Stomach (tissue), 9 donors: ENCODE measurements around the gene MRI1. TPM values are rescaled to one million over a fixed set of nuclear protein-coding genes. Genes with fewer than 3 reads are reported as not detected.

ENCODE experiments used
- DNase-seq, 2 donors: peaks; one replicate each; pipeline versions ENCODE4 v3.0.0 to v3.0.0-alpha.2; 2013 to 2019
- H3K27ac ChIP-seq, 5 donors: fragments of 200-600 bp in 4 of 5; sonication (generic) in 4 of 5; one replicate each; pipeline ENCODE4 v1.5.1; 2013 to 2019; ENCODE audit warnings: mild to moderate bottlenecking in 1 of 5, moderate library complexity in 1 of 5
- H3K27me3 ChIP-seq, 3 donors: fragments of 200-600 bp; sonication (generic); one replicate each; pipeline ENCODE4 v1.5.1; 2017 to 2019; ENCODE audit warnings: mixed run types in 1 of 3
- H3K36me3 ChIP-seq, 4 donors: fragments of 200-600 bp; sonication (generic); 1 replicate in 3 of 4; 2 replicates in 1 of 4; pipeline ENCODE4 v1.5.1; 2016 to 2019
- H3K4me1 ChIP-seq, 4 donors: fragments of 200-600 bp; sonication (generic); one replicate each; pipeline ENCODE4 v1.5.1; 2016 to 2019
- H3K4me3 ChIP-seq, 4 donors: fragments of 200-600 bp; sonication (generic) in 3 of 4; one replicate each; pipeline ENCODE4 v1.5.1; 2016 to 2019; ENCODE audit warnings: mild to moderate bottlenecking in 1 of 4
- H3K9me3 ChIP-seq, 4 donors: fragments of 200-600 bp; sonication (generic); one replicate each; pipeline ENCODE4 v1.5.1; 2016 to 2019
- EP300 ChIP-seq: sonication (generic); formaldehyde crosslinking; IDR thresholded peaks from one replicate; pipeline ENCODE4 v1.6.1; 2017; ENCODE audit warnings: antibody characterized with exemption
- POLR2A ChIP-seq, 4 donors: fragments of 450-650 bp; IDR thresholded peaks; one replicate each; pipeline ENCODE4 v1.6.1; 2016; ENCODE audit warnings: antibody characterized with exemption in 4 of 4, control low read depth in 2 of 4, mild to moderate bottlenecking in 1 of 4, moderate library complexity in 1 of 4
- POLR2AphosphoS5 ChIP-seq, 3 donors: sonication (generic); formaldehyde crosslinking; IDR thresholded peaks; one replicate each; pipeline ENCODE4 v1.6.1; 2016; ENCODE audit warnings: antibody characterized with exemption in 3 of 3
- WGBS, 5 donors: extraction: QIAGEN DNeasy Blood & Tissue Kit in 3 of 5; methylation state at CpG; one replicate each; pipeline versions ENCODE4 v1.1.5 to v1.1.7; 2013 to 2018; 5-methylcytosine and 5-hydroxymethylcytosine counted together
- intact Hi-C: fragments of 100-400 bp; cut with DNase I; formaldehyde crosslinking; loops from one replicate; pipeline ENCODE4 v1.15.1; 2023; ENCODE audit warnings: low total_unique reads
- polyA plus RNA-seq, 3 donors: library from polyadenylated mRNA; stranded (reverse); fragments of 200-250 nt; gene quantifications; one replicate each; pipeline ENCODE4 v1.2.3, GENCODE V29; 2013
- total RNA-seq, 5 donors: library from RNA; depleted of rRNA; stranded (reverse); fragments of >200 nt; gene quantifications; one replicate each; pipeline versions ENCODE4 v1.1.0 to v1.2.3, GENCODE V29; 2014 to 2016
- TF ChIP-seq, protein P1 (sequence below), 7 experiments: fragments of 450-650 bp in 4 of 7; fragments of 200-600 bp in 3 of 7; sonication (generic) in 3 of 7; IDR thresholded peaks; one replicate each; pipeline ENCODE4 v1.5.1; 2016 to 2019; ENCODE audit warnings: antibody characterized with exemption in 7 of 7, control low read depth in 2 of 7, mild to moderate bottlenecking in 1 of 7
- donor health status: healthy with polysubstance abuse.
- donor health status: Bipolar disorder and iron deficiency.
- donor health status: healthy.

The MRI1 gene
- total and polyA plus RNA-seq, 8 donors = 7.3 to 249 (median 36.4) TPM

DNA sequence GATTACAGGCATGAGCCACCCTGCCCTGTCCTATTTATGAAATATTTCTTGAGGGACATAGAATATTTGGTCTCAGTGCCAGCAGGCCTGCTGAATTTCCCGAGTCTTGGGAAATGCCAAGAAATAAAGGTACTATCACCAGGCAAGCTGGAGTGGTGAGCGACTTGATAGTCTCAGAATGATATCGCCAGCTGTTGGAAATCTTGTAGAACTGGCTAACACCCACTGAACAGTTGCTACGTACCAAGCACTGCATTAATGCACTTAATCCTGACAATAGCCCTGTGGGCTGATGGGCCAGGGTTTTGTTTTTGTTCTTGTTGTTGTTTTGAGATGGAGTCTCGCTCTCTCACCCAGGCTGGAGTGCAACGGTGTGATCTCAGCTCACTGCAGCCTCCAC is 42.2 kb upstream of the MRI1 start:
- no peak for DNase-seq
- no peaks in the 10 kb centered on the region for H3K9me3 ChIP-seq
- no peak for TF ChIP-seq POLR2AphosphoS5 (IDR thresholded peaks at IDR 0.05)
- TF ChIP-seq, protein P1, sequence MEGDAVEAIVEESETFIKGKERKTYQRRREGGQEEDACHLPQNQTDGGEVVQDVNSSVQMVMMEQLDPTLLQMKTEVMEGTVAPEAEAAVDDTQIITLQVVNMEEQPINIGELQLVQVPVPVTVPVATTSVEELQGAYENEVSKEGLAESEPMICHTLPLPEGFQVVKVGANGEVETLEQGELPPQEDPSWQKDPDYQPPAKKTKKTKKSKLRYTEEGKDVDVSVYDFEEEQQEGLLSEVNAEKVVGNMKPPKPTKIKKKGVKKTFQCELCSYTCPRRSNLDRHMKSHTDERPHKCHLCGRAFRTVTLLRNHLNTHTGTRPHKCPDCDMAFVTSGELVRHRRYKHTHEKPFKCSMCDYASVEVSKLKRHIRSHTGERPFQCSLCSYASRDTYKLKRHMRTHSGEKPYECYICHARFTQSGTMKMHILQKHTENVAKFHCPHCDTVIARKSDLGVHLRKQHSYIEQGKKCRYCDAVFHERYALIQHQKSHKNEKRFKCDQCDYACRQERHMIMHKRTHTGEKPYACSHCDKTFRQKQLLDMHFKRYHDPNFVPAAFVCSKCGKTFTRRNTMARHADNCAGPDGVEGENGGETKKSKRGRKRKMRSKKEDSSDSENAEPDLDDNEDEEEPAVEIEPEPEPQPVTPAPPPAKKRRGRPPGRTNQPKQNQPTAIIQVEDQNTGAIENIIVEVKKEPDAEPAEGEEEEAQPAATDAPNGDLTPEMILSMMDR (IDR thresholded peaks at IDR 0.05) = no peak
- no peak for TF ChIP-seq EP300
- H3K36me3 ChIP-seq = no peaks in the 10 kb centered on the region
- 79 to 86% (median 82%) methylated on average over 6 of the region's 6 CpGs for WGBS, 5 donors
- intact Hi-C loops = loop anchor here (5.0 kb wide), 1 partner anchor 130 kb away; no protein-coding TSS in a partner anchor
- no peak overlapping the region for H3K4me3 ChIP-seq
- H3K27me3 ChIP-seq = peaks cover 0 to 28% (median 6%) of the 10 kb centered on the region in 3 donors
- no peaks in the 10 kb centered on the region for H3K4me1 ChIP-seq
- no peak overlapping the region for H3K27ac ChIP-seq

DNA sequence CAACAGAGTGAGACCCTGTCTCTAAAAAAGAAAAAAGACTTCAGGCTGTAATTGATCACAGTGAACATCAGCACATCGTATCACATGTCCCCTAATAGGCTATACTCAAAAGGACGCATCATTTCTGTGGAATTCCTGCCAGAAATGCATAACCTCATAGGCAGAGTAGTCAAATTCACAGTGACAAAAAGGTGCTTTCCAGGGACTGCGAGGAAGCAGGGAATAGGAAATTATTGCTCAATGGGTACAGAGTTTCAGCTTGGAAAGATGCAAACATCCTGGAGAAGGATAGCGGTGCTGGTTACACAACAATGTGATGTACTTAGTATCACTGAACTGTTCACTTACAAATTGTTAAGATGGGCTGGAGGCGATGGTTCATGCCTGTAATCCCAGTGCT is 41.1 kb upstream of the MRI1 start:
- intact Hi-C loops = loop anchor here (5.0 kb wide), 1 partner anchor 131 kb away; no protein-coding TSS in a partner anchor
- peaks cover 0 to 23% (median 6%) of the 10 kb centered on the region in 3 donors for H3K27me3 ChIP-seq
- no peak overlapping the region for H3K4me3 ChIP-seq
- no peak for TF ChIP-seq POLR2AphosphoS5 (IDR thresholded peaks at IDR 0.05)
- H3K4me1 ChIP-seq = peaks cover 0 to 2% (median 0%) of the 10 kb centered on the region in 4 donors
- H3K36me3 ChIP-seq = no peaks in the 10 kb centered on the region
- H3K27ac ChIP-seq = no peak overlapping the region
- DNase-seq = no peak
- 75 to 83% (median 79%) methylated on average over 5 of the region's 5 CpGs for WGBS, 5 donors
- H3K9me3 ChIP-seq = no peaks in the 10 kb centered on the region

DNA sequence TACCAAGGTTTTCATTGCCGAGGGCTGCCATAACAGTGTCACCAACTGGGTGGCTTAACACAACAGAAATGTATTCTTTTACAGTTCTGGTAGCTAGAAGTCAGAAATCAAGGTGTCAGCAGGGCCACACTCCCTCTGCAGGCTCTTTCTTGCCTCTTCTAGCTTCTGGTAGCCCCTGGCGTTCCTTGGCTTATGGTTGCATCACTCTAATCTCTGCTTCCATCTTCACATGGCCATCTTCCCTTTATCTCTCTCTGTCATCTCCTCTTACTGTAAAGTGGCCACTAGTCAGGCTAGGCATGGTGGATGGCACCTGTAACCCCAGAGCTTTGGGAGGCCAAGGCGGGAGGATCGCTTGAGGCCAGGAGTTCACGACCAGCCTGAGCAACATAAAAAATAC is 38.0 kb upstream of the MRI1 start:
- Histone ChIP-seq H3K27me3 (no peaks in the 10 kb centered on the region), H3K4me1 (peaks cover 8 to 27% (median 10%) of the 10 kb centered on the region in 4 donors), H3K36me3 (no peaks in the 10 kb centered on the region), H3K9me3 (no peaks in the 10 kb centered on the region), H3K4me3 (no peak overlapping the region), H3K27ac (no peak overlapping the region)
- intact Hi-C loops = no loop called here
- DNase-seq = no peak
- whole genome bisulfite sequencing, 5 donors = 94 to 98% (median 95%) methylated on average over 5 of the region's 5 CpGs
- TF ChIP-seq POLR2AphosphoS5 (IDR thresholded peaks at IDR 0.05) = no peak

DNA sequence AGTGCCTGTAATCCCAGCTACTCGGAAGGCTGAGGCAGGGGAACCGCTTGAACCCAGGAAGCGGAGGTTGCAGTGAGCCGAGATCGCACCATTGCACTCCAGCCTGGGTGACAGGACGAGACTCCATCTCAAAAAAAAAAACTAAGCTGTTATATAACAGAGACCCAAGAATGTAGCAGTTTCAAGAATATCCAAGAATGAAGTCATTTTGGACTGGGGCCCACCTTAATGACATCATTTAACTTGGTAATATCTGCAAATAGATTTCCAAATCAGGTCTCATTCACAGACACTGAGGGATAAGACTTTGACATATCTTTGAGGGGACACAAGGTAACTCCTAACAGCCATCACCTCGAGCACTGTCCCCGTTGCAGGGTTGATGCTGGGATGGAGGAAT is 36.5 kb upstream of the MRI1 start:
- Histone ChIP-seq H3K4me1 (peaks cover 15 to 38% (median 18%) of the 10 kb centered on the region in 4 donors), H3K27ac (no peak overlapping the region), H3K9me3 (no peaks in the 10 kb centered on the region), H3K27me3 (no peaks in the 10 kb centered on the region), H3K4me3 (no peak overlapping the region), H3K36me3 (no peaks in the 10 kb centered on the region)
- TF ChIP-seq POLR2AphosphoS5 (IDR thresholded peaks at IDR 0.05) (no peak), EP300 (no peak), POLR2A (IDR thresholded peaks at IDR 0.05) (no peak)
- intact Hi-C loops = no loop called here
- 71 to 86% (median 77%) methylated on average over 8 of the region's 8 CpGs for WGBS, 5 donors
- DNase-seq = peak in 1 of 2 donors; percentile 64

DNA sequence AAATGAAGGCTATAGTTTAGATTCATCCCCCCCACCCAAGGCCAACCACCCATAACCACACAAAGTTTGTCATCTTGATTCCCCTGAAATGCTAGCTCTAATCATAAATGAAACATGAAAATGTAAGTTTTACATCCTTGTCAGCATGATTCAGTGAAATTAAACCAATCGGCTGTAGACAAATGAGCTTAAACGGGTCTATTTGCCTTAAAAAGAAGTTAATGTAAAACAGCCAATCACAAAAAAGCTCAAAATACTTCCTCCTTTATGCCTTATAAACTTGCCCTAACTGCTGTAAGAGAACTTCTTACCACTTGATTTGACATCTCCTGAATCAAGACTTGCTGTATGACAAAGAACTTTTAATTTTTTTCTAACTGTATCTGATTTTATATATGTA is 34.5 kb upstream of the MRI1 start:
- no peak for TF ChIP-seq POLR2A (IDR thresholded peaks at IDR 0.05)
- TF ChIP-seq POLR2AphosphoS5 (IDR thresholded peaks at IDR 0.05) = no peak
- no peak for TF ChIP-seq EP300
- TF ChIP-seq, protein P1 (IDR thresholded peaks at IDR 0.05) = no peak
- H3K9me3 ChIP-seq = no peaks in the 10 kb centered on the region
- H3K4me1 ChIP-seq = peaks cover 15 to 38% (median 18%) of the 10 kb centered on the region in 4 donors
- no peak for DNase-seq
- 36 to 42% (median 39%) methylated on average over 2 of the region's 2 CpGs for WGBS, 5 donors
- no peaks in the 10 kb centered on the region for H3K27me3 ChIP-seq
- H3K27ac ChIP-seq = peak overlapping the region in 4 of 5 donors; percentile 84 to 93 (median 90)
- H3K36me3 ChIP-seq = no peaks in the 10 kb centered on the region
- intact Hi-C loops = no loop called here
- H3K4me3 ChIP-seq = no peak overlapping the region

DNA sequence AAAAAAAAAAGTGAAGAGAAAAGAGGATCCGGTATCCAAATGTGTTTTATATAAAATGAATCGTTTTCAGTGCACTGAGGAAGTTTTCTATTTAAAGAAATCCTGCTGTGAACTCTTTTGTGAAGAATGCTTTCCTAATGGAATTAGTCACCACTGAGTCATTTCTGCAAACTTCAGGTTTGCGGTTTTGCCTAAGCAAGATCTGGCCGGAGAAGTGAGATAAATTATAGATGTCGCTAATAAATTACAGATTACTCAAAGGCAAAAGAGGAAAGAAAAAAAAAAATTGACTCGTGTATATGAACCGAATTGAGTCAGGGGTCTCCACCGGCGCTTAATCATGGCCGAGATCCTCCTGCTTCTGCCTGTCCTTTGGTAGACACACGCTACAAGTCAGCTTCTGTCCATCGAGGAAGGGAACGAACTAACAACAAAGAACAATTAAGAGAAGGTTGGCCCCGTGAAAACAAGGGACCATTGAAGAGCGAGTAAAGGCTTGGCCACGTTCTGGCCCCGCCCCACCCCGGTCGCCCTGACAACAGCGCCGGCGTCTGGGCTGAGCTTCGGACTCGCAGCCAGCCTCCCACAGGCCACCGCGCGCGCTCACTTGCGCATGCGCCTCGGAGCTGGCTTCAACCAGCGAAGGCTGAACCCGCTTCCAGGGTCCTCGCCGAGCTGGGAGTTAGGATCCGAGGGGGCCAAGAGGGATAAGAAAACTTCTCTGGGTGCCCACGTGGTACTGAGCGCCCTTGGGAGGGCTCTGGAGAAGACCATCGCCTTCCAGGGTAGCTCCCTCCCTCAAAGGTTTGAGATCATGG is 33.0 kb upstream of the MRI1 start:
- H3K4me1 ChIP-seq = peaks cover 15 to 38% (median 18%) of the 10 kb centered on the region in 4 donors
- H3K27me3 ChIP-seq = no peaks in the 10 kb centered on the region
- TF ChIP-seq EP300 = no peak
- TF ChIP-seq, protein P1 (IDR thresholded peaks at IDR 0.05) = peak in 1 of 7 experiments; percentile 7
- peak; percentile 54 to 90 (median 84) for TF ChIP-seq POLR2AphosphoS5 (IDR thresholded peaks at IDR 0.05)
- TF ChIP-seq POLR2A (IDR thresholded peaks at IDR 0.05) = no peak
- H3K27ac ChIP-seq = peak overlapping the region; percentile 84 to 93 (median 91)
- DNase-seq = peak; percentile 96 to 99
- no peaks in the 10 kb centered on the region for H3K36me3 ChIP-seq
- H3K4me3 ChIP-seq = peak overlapping the region; percentile 38 to 57 (median 52)
- intact Hi-C loops = no loop called here
- 0 to 1% (median 0%) methylated on average over 21 to 39 of the region's 39 CpGs for WGBS, 5 donors
- H3K9me3 ChIP-seq = no peaks in the 10 kb centered on the region
